IMR-90 (cell line): Measurements from ENCODE around the gene CCNI2. TPM values are rescaled to one million over a fixed set of nuclear protein-coding genes. Genes with fewer than 3 reads are reported as not detected.

ENCODE experiments used
- ATAC-seq: fragments of 200-7000 bp; cut with Tn5 transposase; 2 replicates; pipeline ENCODE4 v1.9.1; 2020; ENCODE audit warnings: low read depth, mild to moderate bottlenecking, moderate library complexity
- BruUV-seq: library from RNA; stranded (reverse); fragments of 400-500 nt; replicated peaks from 2 replicates; lab custom pipeline; 2021; lab: Mats Ljungman, UMichigan
- CTCF ChIA-PET: fragments of 300-600 bp; formaldehyde crosslinking; extraction: SDS; loops from one replicate; lab custom pipeline; 2021; ENCODE audit warnings: antibody characterized with exemption; lab: Yijun Ruan, JAX
- POLR2A ChIA-PET: fragments of 300-600 bp; sonication (Branson Sonifier 250); formaldehyde crosslinking; loops from one replicate; lab custom pipeline; 2022; ENCODE audit warnings: antibody characterized with exemption; ENCODE audit not compliant: unreplicated experiment; lab: Charles Lee
- DNase-seq: peaks from one replicate; pipeline ENCODE4 v3.0.0; 2013
- H2AFZ ChIP-seq: replicated peaks from 2 replicates; pipeline ENCODE3; 2013; ENCODE audit warnings: low read length, mild to moderate bottlenecking; ENCODE audit not compliant: poor library complexity
- H2AK5ac ChIP-seq: 2 replicates; pipeline ENCODE4 v1.6.1; 2013; ENCODE audit warnings: low read depth, low read length, inconsistent platforms
- H2AK9ac ChIP-seq: replicated peaks from 2 replicates; pipeline ENCODE3; 2013; ENCODE audit warnings: mild to moderate bottlenecking, low read depth, low read length, moderate library complexity; ENCODE audit not compliant: poor library complexity
- H2BK120ac ChIP-seq: 2 replicates; pipeline ENCODE4 v1.6.1; 2013; ENCODE audit warnings: low read depth, low read length, inconsistent platforms
- H2BK15ac ChIP-seq: 3 replicates; pipeline ENCODE4 v1.6.1; 2013; ENCODE audit warnings: low read depth, low read length, inconsistent platforms
- H2BK20ac ChIP-seq: 2 replicates; pipeline ENCODE4 v1.6.1; 2013; ENCODE audit warnings: low read depth, mild to moderate bottlenecking, inconsistent platforms, low read length, moderate library complexity
- H2BK5ac ChIP-seq: 2 replicates; pipeline ENCODE4 v1.6.1; 2013; ENCODE audit warnings: mild to moderate bottlenecking, low read depth, low read length, inconsistent platforms; ENCODE audit not compliant: poor library complexity, severe bottlenecking
- H3K14ac ChIP-seq: replicated peaks from 2 replicates; pipeline ENCODE4 v1.6.1; 2013; ENCODE audit warnings: low read depth, low read length, inconsistent platforms
- H3K18ac ChIP-seq: 2 replicates; pipeline ENCODE4 v1.6.1; 2013; ENCODE audit warnings: low read depth, low read length, control low read depth
- H3K23ac ChIP-seq: 2 replicates; pipeline ENCODE4 v1.6.1; 2013; ENCODE audit warnings: low read depth, low read length, inconsistent platforms
- H3K27ac ChIP-seq: 2 replicates; pipeline ENCODE4 v1.5.1; 2013; ENCODE audit warnings: mild to moderate bottlenecking, control low read depth, low read length; ENCODE audit not compliant: insufficient read depth
- H3K27me3 ChIP-seq: 2 replicates; pipeline ENCODE4 v1.6.1; 2013; ENCODE audit warnings: low read length; ENCODE audit not compliant: control insufficient read depth, insufficient read depth
- H3K36me3 ChIP-seq: 2 replicates; pipeline ENCODE4 v1.6.1; 2013; ENCODE audit warnings: low read length, mixed read lengths; ENCODE audit not compliant: control insufficient read depth, insufficient read depth
- H3K4ac ChIP-seq: 2 replicates; pipeline ENCODE4 v1.6.1; 2013; ENCODE audit warnings: low read depth, low read length, inconsistent platforms
- H3K4me1 ChIP-seq: 2 replicates; pipeline ENCODE4 v1.6.1; 2013; ENCODE audit warnings: low read length, mixed read lengths; ENCODE audit not compliant: control insufficient read depth, insufficient read depth
- H3K4me2 ChIP-seq: 2 replicates; pipeline ENCODE4 v1.6.1; 2013; ENCODE audit warnings: low read depth, mild to moderate bottlenecking, control low read depth, low read length, moderate library complexity
- H3K4me3 ChIP-seq: 2 replicates; pipeline ENCODE4 v1.5.1; 2013; ENCODE audit warnings: low read depth, mild to moderate bottlenecking, control low read depth, low read length, moderate library complexity; ENCODE audit not compliant: insufficient read depth
- H3K56ac ChIP-seq: 2 replicates; pipeline ENCODE4 v1.6.1; 2013; ENCODE audit warnings: low read length, inconsistent platforms; ENCODE audit not compliant: insufficient read depth; ENCODE audit errors: extremely low read depth
- H3K79me1 ChIP-seq, 2 experiments: 2 replicates each; pipeline ENCODE4 v1.6.1; 2013; ENCODE audit warnings: low read length in 2 of 2, inconsistent platforms in 1 of 2, low read depth in 1 of 2
- H3K9ac ChIP-seq: 2 replicates; pipeline ENCODE4 v1.6.1; 2013; ENCODE audit warnings: low read depth, low read length, control low read depth
- H3K9me1 ChIP-seq: 2 replicates; pipeline ENCODE4 v1.6.1; 2013; ENCODE audit warnings: low read length, inconsistent platforms; ENCODE audit not compliant: insufficient read depth
- H3K9me3 ChIP-seq: 2 replicates; pipeline ENCODE4 v1.6.1; 2013; ENCODE audit warnings: low read length; ENCODE audit not compliant: control insufficient read depth, insufficient read depth
- H4K20me1 ChIP-seq: 2 replicates; pipeline ENCODE4 v1.6.1; 2013; ENCODE audit warnings: low read length, inconsistent platforms; ENCODE audit not compliant: insufficient read depth
- H4K5ac ChIP-seq: 2 replicates; pipeline ENCODE4 v1.6.1; 2013; ENCODE audit warnings: mild to moderate bottlenecking, low read depth, low read length, control low read depth
- H4K8ac ChIP-seq, 2 experiments: 2 replicates each; pipeline ENCODE4 v1.6.1; 2013; ENCODE audit warnings: low read depth in 2 of 2, low read length in 2 of 2, control low read depth in 1 of 2, inconsistent platforms in 1 of 2
- H4K91ac ChIP-seq: 2 replicates; pipeline ENCODE4 v1.6.1; 2013; ENCODE audit warnings: low read depth, low read length, inconsistent platforms; ENCODE audit not compliant: insufficient read depth
- MAZ ChIP-seq: IDR thresholded peaks from 2 replicates; pipeline ENCODE4 v1.6.1; 2012; ENCODE audit warnings: low read depth, mild to moderate bottlenecking, low read length, improper control_type of control experiment, moderate library complexity, borderline replicate concordance
- MXI1 ChIP-seq: IDR thresholded peaks from 2 replicates; pipeline ENCODE4 v1.6.1; 2012; ENCODE audit warnings: low read depth, mild to moderate bottlenecking, low read length, moderate library complexity, borderline replicate concordance
- NFE2L2 ChIP-seq: fragments of 150-350 bp; IDR thresholded peaks from 2 replicates; pipeline ENCODE4 v1.6.1; 2016; ENCODE audit warnings: low read depth, mild to moderate bottlenecking, low read length
- POLR2A ChIP-seq: IDR thresholded peaks from 2 replicates; pipeline ENCODE4 v1.6.1; 2012; ENCODE audit warnings: mild to moderate bottlenecking, low read depth, low read length
- RAD21 ChIP-seq: IDR thresholded peaks from 2 replicates; pipeline ENCODE4 v1.6.1; 2012; ENCODE audit warnings: low read length, improper control_type of control experiment
- RFX5 ChIP-seq: IDR thresholded peaks from 2 replicates; pipeline ENCODE4 v1.8.0; 2012; ENCODE audit warnings: low read depth, mild to moderate bottlenecking, low read length, moderate library complexity
- SMC3 ChIP-seq: fragments of 150-350 bp; IDR thresholded peaks from 2 replicates; pipeline ENCODE4 v1.6.1; 2016; ENCODE audit warnings: low read depth, mild to moderate bottlenecking, antibody characterized with exemption, low read length, moderate library complexity
- WGBS, 2 experiments: methylation state at CpG; one replicate each; pipeline versions ENCODE4 v1.1.5 to v1.1.7; 2013; ENCODE audit warnings: missing lambda C conversion rate in 2 of 2; ENCODE audit not compliant: insufficient read length in 1 of 2; ENCODE audit errors: extremely low coverage in 2 of 2; 5-methylcytosine and 5-hydroxymethylcytosine counted together
- dilution Hi-C: fragments of 300-500 bp; cut with HindIII; formaldehyde crosslinking; loops from one replicate; pipeline ENCODE4 v1.14.3; 2018; ENCODE audit warnings: low sequenced_read_pairs; ENCODE audit not compliant: unreplicated experiment
- in situ Hi-C: fragments of 300-500 bp; cut with MboI; formaldehyde crosslinking; loops from 3 replicates; pipeline ENCODE4 v1.14.3; 2019; ENCODE audit warnings: low sequenced_read_pairs, inconsistent platforms, mixed read lengths
- intact Hi-C: fragments of 100-400 bp; cut with micrococcal nuclease; formaldehyde crosslinking; loops from 2 replicates; pipeline ENCODE4 v1.10.0; 2022
- polyA plus RNA-seq, 3 experiments: library from polyadenylated mRNA; depleted of rRNA; stranded (reverse); fragments of >200 nt; gene quantifications; 2 replicates each; pipeline ENCODE4 v1.2.3, GENCODE V29; 2012; ENCODE audit warnings: low replicate concordance in 1 of 3
- total RNA-seq: library from RNA; depleted of rRNA; stranded (reverse); fragments of >200 nt; gene quantifications from 2 replicates; pipeline ENCODE4 v1.2.3, GENCODE V29; 2012
- TF ChIP-seq, protein P1 (sequence below): fragments of 150-350 bp; IDR thresholded peaks from 2 replicates; pipeline ENCODE4 v1.6.1; 2016; ENCODE audit warnings: low read depth, mild to moderate bottlenecking, low read length, moderate library complexity, borderline replicate concordance

Gene CCNI2
- total and polyA plus RNA-seq, 2 of the 4 experiments (the other 2 are of a cell fraction) = not detected

DNA sequence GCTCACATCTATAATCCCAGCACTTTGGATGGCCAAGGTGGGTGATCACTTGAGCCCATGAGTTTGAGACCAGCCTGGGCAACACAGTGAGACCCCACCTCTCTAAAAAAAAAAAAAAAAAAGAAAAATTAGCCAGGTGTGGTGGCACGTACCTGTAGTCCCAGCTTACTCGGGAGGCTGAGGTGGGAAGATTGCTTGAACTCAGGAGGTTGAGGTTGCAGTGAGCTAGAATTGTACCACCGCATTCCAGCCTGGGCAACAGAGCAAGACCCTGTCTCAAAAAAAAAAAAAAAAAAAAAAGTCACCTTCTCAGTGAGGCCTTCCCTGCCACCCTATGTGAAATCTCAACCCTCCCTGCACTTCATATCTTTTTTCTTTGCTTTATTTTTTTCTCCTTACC lies 43.8 kb downstream of the CCNI2 start:
- H3K18ac ChIP-seq = no peak overlapping the region
- intact Hi-C loops = no loop called here
- no peak overlapping the region for H3K4ac ChIP-seq
- peaks cover 13% of the 10 kb centered on the region for H3K27me3 ChIP-seq
- no peak overlapping the region for H2BK120ac ChIP-seq
- TF ChIP-seq SMC3 = no peak
- TF ChIP-seq RFX5 = no peak
- no peak for TF ChIP-seq MAZ
- TF ChIP-seq POLR2A = no peak
- TF ChIP-seq NFE2L2 = no peak
- no peak for TF ChIP-seq MXI1
- TF ChIP-seq, protein P1, sequence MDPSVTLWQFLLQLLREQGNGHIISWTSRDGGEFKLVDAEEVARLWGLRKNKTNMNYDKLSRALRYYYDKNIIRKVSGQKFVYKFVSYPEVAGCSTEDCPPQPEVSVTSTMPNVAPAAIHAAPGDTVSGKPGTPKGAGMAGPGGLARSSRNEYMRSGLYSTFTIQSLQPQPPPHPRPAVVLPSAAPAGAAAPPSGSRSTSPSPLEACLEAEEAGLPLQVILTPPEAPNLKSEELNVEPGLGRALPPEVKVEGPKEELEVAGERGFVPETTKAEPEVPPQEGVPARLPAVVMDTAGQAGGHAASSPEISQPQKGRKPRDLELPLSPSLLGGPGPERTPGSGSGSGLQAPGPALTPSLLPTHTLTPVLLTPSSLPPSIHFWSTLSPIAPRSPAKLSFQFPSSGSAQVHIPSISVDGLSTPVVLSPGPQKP = no peak
- TF ChIP-seq RAD21 = no peak
- no CpG with 5 or more reads among the region's 3 CpGs for WGBS, 2 experiments
- H2AFZ ChIP-seq = no peak overlapping the region
- no peaks in the 10 kb centered on the region for H3K9me1 ChIP-seq
- H3K36me3 ChIP-seq = no peaks in the 10 kb centered on the region
- no peak overlapping the region for H3K23ac ChIP-seq
- H3K14ac ChIP-seq = no peak overlapping the region
- H4K20me1 ChIP-seq = no peaks in the 10 kb centered on the region
- H4K91ac ChIP-seq = no peak overlapping the region
- no peak overlapping the region for H2AK5ac ChIP-seq
- peaks cover 2% of the 10 kb centered on the region; the same call in 1 of the 2 replicates for H3K4me1 ChIP-seq
- H4K5ac ChIP-seq = no peak overlapping the region
- no peak overlapping the region for H3K56ac ChIP-seq
- H3K79me1 ChIP-seq = no peaks in the 10 kb centered on the region
- ATAC-seq (no peak), DNase-seq (no peak)
- H3K4me2 ChIP-seq = no peak overlapping the region
- CTCF ChIA-PET = no interaction called here
- H2BK15ac ChIP-seq = no peak overlapping the region
- H3K4me3 ChIP-seq = no peak overlapping the region
- H3K27ac ChIP-seq = no peak overlapping the region
- H2BK20ac ChIP-seq = no peak overlapping the region
- H2BK5ac ChIP-seq = no peak overlapping the region
- H3K9me3 ChIP-seq = no peaks in the 10 kb centered on the region
- no peak overlapping the region for H2AK9ac ChIP-seq
- dilution Hi-C loops = no loop called here
- BruUV-seq = no TSS peak
- no peak overlapping the region for H4K8ac ChIP-seq
- POLR2A ChIA-PET = no interaction called here
- in situ Hi-C loops = no loop called here
- no peak overlapping the region for H3K9ac ChIP-seq
